GM12801 (cell line): ENCODE data around the gene NRP1.

ENCODE experiments used
- CTCF ChIP-seq: IDR thresholded peaks from one replicate; pipeline ENCODE4 v1.5.1; 2011; ENCODE audit warnings: control low read depth; ENCODE audit not compliant: insufficient read length; ENCODE audit errors: extremely low read depth

Gene NRP1

DNA sequence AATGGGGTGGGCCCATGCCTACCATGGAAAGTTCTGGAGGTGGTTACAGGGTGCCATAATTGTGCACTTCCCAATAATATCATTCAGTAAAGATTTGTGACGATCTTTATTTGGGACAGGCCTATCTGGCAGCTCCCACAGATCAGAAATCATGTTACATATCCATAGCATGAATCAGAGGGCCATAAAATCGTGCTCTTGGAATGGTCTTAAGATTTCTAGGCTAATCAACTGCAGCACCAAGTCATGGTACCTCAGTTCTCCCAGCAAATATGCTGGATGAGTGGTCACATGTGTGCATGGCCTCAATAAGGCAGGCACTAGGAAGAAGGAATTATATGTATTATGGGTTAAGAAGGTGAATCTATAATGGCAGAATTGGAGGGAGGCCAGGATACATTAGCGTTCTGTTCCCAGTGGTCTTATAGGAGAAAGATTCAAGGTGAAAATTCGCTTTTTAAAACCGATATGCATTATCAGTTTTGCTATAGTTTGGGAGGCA is 134.7 kb downstream of the NRP1 start:
- no peak for TF ChIP-seq CTCF

DNA sequence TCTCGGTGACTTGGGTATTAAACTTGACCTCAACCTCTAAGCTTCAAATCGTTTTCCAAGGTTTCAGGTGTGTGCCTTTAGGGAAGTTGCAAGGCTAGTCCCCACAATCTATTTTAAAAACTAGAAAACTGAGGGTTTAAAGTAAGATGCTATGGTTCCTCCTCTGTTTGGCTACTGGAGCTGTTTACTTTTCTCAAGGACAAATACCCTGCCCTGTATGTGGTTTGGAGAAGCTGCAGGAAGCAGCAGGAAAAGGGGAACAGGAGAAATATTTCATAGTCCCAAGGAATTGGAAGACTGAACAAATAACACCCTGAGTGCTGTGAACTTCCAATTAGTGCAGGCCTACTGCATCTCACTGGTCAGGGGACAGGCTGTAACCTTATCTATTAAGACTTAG is 135.9 kb downstream of the NRP1 start:
- TF ChIP-seq CTCF = no peak

- no peak for TF ChIP-seq CTCF
These were observed 137.6 kb downstream of the NRP1 start for GRCh38 chr10:33196710-33197491.

GRCh38 chr10:33196377-33196706 is 138.1 kb downstream of the NRP1 start:
- no peak for TF ChIP-seq CTCF

- no peak for TF ChIP-seq CTCF
These were observed 138.7 kb downstream of the NRP1 start for GRCh38 chr10:33195608-33196376.

DNA sequence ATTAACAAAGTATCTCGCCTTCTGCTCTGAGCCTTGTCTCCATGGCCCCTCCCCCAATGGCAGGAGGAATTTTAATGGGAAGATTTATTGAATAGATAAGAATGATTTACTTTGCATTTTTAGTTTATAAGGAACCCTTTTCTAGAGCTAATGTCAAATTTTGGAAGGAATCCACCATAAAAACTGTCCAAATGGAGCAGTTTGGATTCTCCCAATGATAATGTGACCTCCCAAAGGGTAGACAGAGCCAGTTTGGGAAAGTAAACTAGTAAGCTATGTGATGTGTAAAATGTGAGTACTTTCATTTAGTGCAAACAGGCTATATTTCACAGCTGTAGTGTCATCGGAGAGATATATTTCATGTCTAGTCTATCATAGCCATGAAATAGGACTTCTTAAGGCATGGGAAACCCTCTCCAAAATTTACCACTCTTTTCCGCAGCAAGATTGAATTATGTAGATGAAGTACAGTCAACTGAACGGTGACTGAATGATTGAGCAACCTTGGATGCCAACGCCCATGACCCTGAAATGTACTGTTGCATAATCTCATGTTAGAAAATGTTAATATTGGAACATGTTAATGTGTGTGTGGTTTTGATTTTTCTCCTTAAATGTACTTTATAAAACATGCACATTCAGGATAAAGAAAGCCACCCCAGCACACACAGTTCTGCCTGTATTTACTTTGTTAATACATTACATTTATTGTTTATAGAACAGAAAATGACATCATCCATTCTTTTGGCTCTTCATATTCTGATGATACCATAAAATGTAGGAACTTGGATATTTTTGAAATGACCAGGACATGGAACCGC is 140.6 kb downstream of the NRP1 start:
- TF ChIP-seq CTCF = no peak
